RPMI8226 (cell line): ENCODE results near the gene TESK1.

Experiments
- DNase-seq: peaks from one replicate; pipeline ENCODE4 v3.0.0-alpha.2; 2015

Gene TESK1

GRCh38 chr9:35649431-35650340 lies 44.6 kb downstream of the TESK1 start:
- no peak for DNase-seq

- DNase-seq, result no peak
These were observed 45.5 kb downstream of the TESK1 start, which contains the start of gene SIT1 for GRCh38 chr9:35650341-35651158. Gene SIT1, minus strand, starts transcription at chr9:35650931. Its CDS starts 78 bp downstream, at chr9:35650853.

GRCh38 chr9:35651956-35652828 lies 47.1 kb downstream of the TESK1 start:
- no peak for DNase-seq

- no peak for DNase-seq
These were observed 47.8 kb downstream of the TESK1 start for GRCh38 chr9:35652829-35653209.

- no peak for DNase-seq
These were observed 48.5 kb downstream of the TESK1 start for GRCh38 chr9:35653611-35654010.

GRCh38 chr9:35656348-35656747 lies 51.3 kb downstream of the TESK1 start:
- no peak for DNase-seq

GRCh38 chr9:35656831-35657545 lies 51.9 kb downstream of the TESK1 start:
- no peak for DNase-seq

- DNase-seq, result peak; percentile 98
These were observed 52.6 kb downstream of the TESK1 start, which contains the start of gene RMRP for GRCh38 chr9:35657546-35658136. Gene RMRP, minus strand, starts transcription at chr9:35658019.

- DNase-seq, result peak; percentile 83
These were observed 53.3 kb downstream of the TESK1 start, which contains the start of gene CCDC107 for GRCh38 chr9:35658137-35658967. Gene CCDC107, plus strand, starts transcription at chr9:35658292. Its CDS starts 88 bp downstream, at chr9:35658380.

- no peak for DNase-seq
These were observed 53.8 kb downstream of the TESK1 start for GRCh38 chr9:35658968-35659220.

- DNase-seq, result no peak
These were observed 54.3 kb downstream of the TESK1 start for GRCh38 chr9:35659340-35659739.
